Peyer's patch (tissue), 4 donors: ENCODE data around the gene PLAGL2. TPM values are rescaled to one million over a fixed set of nuclear protein-coding genes. Genes with fewer than 3 reads are reported as not detected.

Experiments used
- DNase-seq, 3 donors: peaks; one replicate each; pipeline ENCODE4 v3.0.0-alpha.2; 2017 to 2019
- H3K27ac ChIP-seq, 4 donors: fragments of 200-600 bp; sonication (generic); one replicate each; pipeline ENCODE4 v1.5.1; 2016 to 2019
- H3K27me3 ChIP-seq, 2 donors: fragments of 200-600 bp; sonication (generic); one replicate each; pipeline ENCODE4 v1.5.1; 2019
- H3K36me3 ChIP-seq, 3 donors: fragments of 200-600 bp; sonication (generic); one replicate each; pipeline ENCODE4 v1.5.1; 2016 to 2019
- H3K4me1 ChIP-seq, 4 donors: fragments of 200-600 bp; sonication (generic); one replicate each; pipeline ENCODE4 v1.5.1; 2016 to 2019
- H3K4me3 ChIP-seq, 4 donors: fragments of 200-600 bp; sonication (generic); 1 replicate in 3 of 4; 2 replicates in 1 of 4; pipeline ENCODE4 v1.5.1; 2016 to 2019; ENCODE audit warnings: mild to moderate bottlenecking in 1 of 4
- H3K9me3 ChIP-seq, 4 donors: fragments of 200-600 bp; sonication (generic); one replicate each; pipeline ENCODE4 v1.5.1; 2016 to 2019; ENCODE audit warnings: mild to moderate bottlenecking in 1 of 4
- CTCF ChIP-seq, 6 experiments: fragments of 450-650 bp in 4 of 6; fragments of 200-600 bp in 2 of 6; sonication (generic) in 1 of 6; IDR thresholded peaks; one replicate each; pipeline ENCODE4 v1.5.1; 2017 to 2019; ENCODE audit warnings: antibody characterized with exemption in 6 of 6, mild to moderate bottlenecking in 3 of 6, moderate library complexity in 1 of 6
- POLR2A ChIP-seq, 2 donors: fragments of 450-650 bp; IDR thresholded peaks; one replicate each; pipeline ENCODE4 v1.5.1; 2017; ENCODE audit warnings: antibody characterized with exemption in 2 of 2, mild to moderate bottlenecking in 2 of 2, moderate library complexity in 2 of 2
- total RNA-seq, 4 donors: library from RNA; depleted of rRNA; stranded (reverse); fragments of >200 nt; gene quantifications; one replicate each; pipeline ENCODE4 v1.1.0, GENCODE V29; 2016

The PLAGL2 gene
- total RNA-seq, 4 donors from 2014 or later: 5.8 to 55.9 (median 25.8) TPM

GRCh38 chr20:32233286-32233685 is 25.7 kb upstream of the PLAGL2 start:
- H3K36me3 ChIP-seq: peaks cover 0 to 59% (median 0%) of the 10 kb centered on the region in 3 donors
- peaks cover 0 to 42% (median 5%) of the 10 kb centered on the region in 4 donors for H3K4me1 ChIP-seq
- H3K27ac ChIP-seq: peak overlapping the region in 1 of 4 donors; percentile 59
- no peak for DNase-seq
- TF ChIP-seq CTCF (IDR thresholded peaks at IDR 0.05) (no peak), POLR2A (IDR thresholded peaks at IDR 0.05) (no peak)
- no peaks in the 10 kb centered on the region for H3K9me3 ChIP-seq
- no peak overlapping the region for H3K4me3 ChIP-seq
- H3K27me3 ChIP-seq: no peaks in the 10 kb centered on the region

GRCh38 chr20:32232326-32232886 is 24.9 kb upstream of the PLAGL2 start:
- H3K27ac ChIP-seq: peak overlapping the region in 2 of 4 donors; percentile 10 to 46
- peaks cover 0 to 60% (median 0%) of the 10 kb centered on the region in 3 donors for H3K36me3 ChIP-seq
- peaks cover 0 to 47% (median 6%) of the 10 kb centered on the region in 4 donors for H3K4me1 ChIP-seq
- no peaks in the 10 kb centered on the region for H3K27me3 ChIP-seq
- no peaks in the 10 kb centered on the region for H3K9me3 ChIP-seq
- TF ChIP-seq CTCF (IDR thresholded peaks at IDR 0.05) (no peak), POLR2A (IDR thresholded peaks at IDR 0.05) (no peak)
- DNase-seq: no peak
- no peak overlapping the region for H3K4me3 ChIP-seq

- DNase-seq: no peak
- no peak for TF ChIP-seq POLR2A (IDR thresholded peaks at IDR 0.05)
- TF ChIP-seq CTCF (IDR thresholded peaks at IDR 0.05): no peak
- H3K4me3 ChIP-seq: no peak overlapping the region
- peaks cover 0 to 60% (median 0%) of the 10 kb centered on the region in 3 donors for H3K36me3 ChIP-seq
- no peaks in the 10 kb centered on the region for H3K27me3 ChIP-seq
- peaks cover 0 to 47% (median 8%) of the 10 kb centered on the region in 4 donors for H3K4me1 ChIP-seq
- peak overlapping the region in 2 of 4 donors; percentile 10 to 50 for H3K27ac ChIP-seq
- no peaks in the 10 kb centered on the region for H3K9me3 ChIP-seq
Observed at GRCh38 chr20:32231847-32232246, 24.3 kb upstream of the PLAGL2 start.

GRCh38 chr20:32231245-32231644 is 23.7 kb upstream of the PLAGL2 start:
- Histone ChIP-seq H3K27ac (peak overlapping the region in 2 of 4 donors; percentile 10 to 50), H3K36me3 (peaks cover 0 to 63% (median 0%) of the 10 kb centered on the region in 3 donors), H3K4me1 (peaks cover 0 to 42% (median 8%) of the 10 kb centered on the region in 4 donors), H3K4me3 (no peak overlapping the region), H3K9me3 (no peaks in the 10 kb centered on the region), H3K27me3 (no peaks in the 10 kb centered on the region)
- no peak for TF ChIP-seq POLR2A (IDR thresholded peaks at IDR 0.05)
- no peak for TF ChIP-seq CTCF (IDR thresholded peaks at IDR 0.05)
- no peak for DNase-seq

GRCh38 chr20:32230707-32231106 is 23.2 kb upstream of the PLAGL2 start:
- Histone ChIP-seq H3K27ac (peak overlapping the region in 1 of 4 donors; percentile 50), H3K27me3 (no peaks in the 10 kb centered on the region), H3K4me1 (peaks cover 0 to 38% (median 8%) of the 10 kb centered on the region in 4 donors), H3K4me3 (no peak overlapping the region), H3K9me3 (no peaks in the 10 kb centered on the region), H3K36me3 (peaks cover 0 to 64% (median 0%) of the 10 kb centered on the region in 3 donors)
- TF ChIP-seq CTCF (IDR thresholded peaks at IDR 0.05): no peak
- no peak for TF ChIP-seq POLR2A (IDR thresholded peaks at IDR 0.05)
- DNase-seq: no peak
